22Rv1 (cell line): ENCODE measurements around the gene ZNF3.

Experiments used
- CTCF ChIP-seq: fragments of 450-650 bp; IDR thresholded peaks from 2 replicates; pipeline ENCODE4 v1.5.1; 2017; ENCODE audit warnings: mild to moderate bottlenecking
- ZFX ChIP-seq: fragments of 450-650 bp; IDR thresholded peaks from 2 replicates; pipeline ENCODE4 v1.6.1; 2017; ENCODE audit warnings: antibody characterized with exemption, borderline replicate concordance

GRCh38 chr7:100126239-100126930 is 44.9 kb upstream of the ZNF3 start:
- TF ChIP-seq CTCF (no peak), ZFX (no peak)
